Muscle layer of colon (tissue), 2 donors: ENCODE measurements around the gene NARS2.
"Not testable (repeated sequence)": the region's sequence is repeated elsewhere in the genome, so short reads cannot be mapped to it uniquely, and the experiment has no call there.

ENCODE experiments used
- H3K27ac ChIP-seq: one replicate; pipeline ENCODE4 v1.7.0; 2013; ENCODE audit warnings: low read depth, mild to moderate bottlenecking, low read length, moderate library complexity
- H3K27me3 ChIP-seq, 2 donors: one replicate each; pipeline ENCODE4 v1.7.0; 2013; ENCODE audit warnings: low read length in 2 of 2, mild to moderate bottlenecking in 2 of 2; ENCODE audit not compliant: insufficient read depth in 2 of 2, control insufficient read depth in 1 of 2
- H3K36me3 ChIP-seq: one replicate; pipeline ENCODE4 v1.7.0; 2013; ENCODE audit warnings: mild to moderate bottlenecking, low read length; ENCODE audit not compliant: insufficient read depth
- H3K4me1 ChIP-seq: one replicate; pipeline ENCODE4 v1.7.0; 2013; ENCODE audit warnings: mild to moderate bottlenecking, low read length; ENCODE audit not compliant: insufficient read depth
- H3K4me3 ChIP-seq, 2 donors: one replicate each; pipeline ENCODE4 v1.7.0; 2013; ENCODE audit warnings: low read length in 2 of 2, low read depth in 1 of 2, mild to moderate bottlenecking in 1 of 2, moderate library complexity in 1 of 2
- H3K9ac ChIP-seq: one replicate; pipeline ENCODE4 v1.7.0; 2013; ENCODE audit warnings: low read length
- H3K9me3 ChIP-seq: one replicate; pipeline ENCODE4 v1.7.0; 2013; ENCODE audit warnings: mild to moderate bottlenecking, low read length
- donor health status: abdominal sarcoma.
- donor health status: Adenocarcinoma of cecum.

NARS2 gene

GRCh38 chr11:78573681-78574080 lies 983 bp downstream of the NARS2 start:
- H3K27me3 ChIP-seq: no peaks in the 10 kb centered on the region
- H3K9ac ChIP-seq: peak overlapping the region; percentile 63
- H3K27ac ChIP-seq: peak overlapping the region; percentile 93
- H3K36me3 ChIP-seq: peaks cover 10% of the 10 kb centered on the region
- H3K4me1 ChIP-seq: peaks cover 15% of the 10 kb centered on the region
- peak overlapping the region in 1 of 2 donors; percentile 93 for H3K4me3 ChIP-seq
- H3K9me3 ChIP-seq: no peaks in the 10 kb centered on the region

DNA sequence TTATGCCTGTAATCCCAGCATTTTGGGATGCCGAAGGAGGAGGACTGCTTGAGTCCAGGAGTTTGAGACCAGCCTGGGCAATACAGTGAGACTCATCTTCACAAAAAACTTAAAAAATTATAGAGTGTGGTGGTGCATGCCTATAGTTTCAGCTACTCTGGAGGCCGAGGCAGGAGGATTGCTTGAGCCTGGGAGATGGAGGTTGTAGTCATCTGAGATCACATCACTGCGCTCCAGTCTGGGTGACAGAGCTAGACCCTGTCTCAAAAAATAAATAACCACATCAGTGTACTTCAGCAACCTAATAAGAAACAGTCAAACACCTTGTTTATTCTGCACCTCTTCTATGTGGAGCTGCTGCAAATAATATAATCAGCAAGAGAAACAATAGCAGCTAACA lies 1.4 kb downstream of the NARS2 start:
- H3K9me3 ChIP-seq: no peaks in the 10 kb centered on the region
- peaks cover 15% of the 10 kb centered on the region for H3K4me1 ChIP-seq
- H3K27me3 ChIP-seq: no peaks in the 10 kb centered on the region
- peak overlapping the region; percentile 63 for H3K9ac ChIP-seq
- H3K4me3 ChIP-seq: peak overlapping the region in 1 of 2 donors; percentile 93
- peaks cover 13% of the 10 kb centered on the region for H3K36me3 ChIP-seq
- H3K27ac ChIP-seq: no peak overlapping the region

- no peaks in the 10 kb centered on the region for H3K9me3 ChIP-seq
- no peak overlapping the region for H3K9ac ChIP-seq
- H3K4me3 ChIP-seq: no peak overlapping the region
- H3K36me3 ChIP-seq: peaks cover 20% of the 10 kb centered on the region
- H3K27me3 ChIP-seq: no peaks in the 10 kb centered on the region
- H3K27ac ChIP-seq: no peak overlapping the region
- peaks cover 15% of the 10 kb centered on the region for H3K4me1 ChIP-seq
Measured at GRCh38 chr11:78572394-78572793, 2.3 kb downstream of the NARS2 start.

DNA sequence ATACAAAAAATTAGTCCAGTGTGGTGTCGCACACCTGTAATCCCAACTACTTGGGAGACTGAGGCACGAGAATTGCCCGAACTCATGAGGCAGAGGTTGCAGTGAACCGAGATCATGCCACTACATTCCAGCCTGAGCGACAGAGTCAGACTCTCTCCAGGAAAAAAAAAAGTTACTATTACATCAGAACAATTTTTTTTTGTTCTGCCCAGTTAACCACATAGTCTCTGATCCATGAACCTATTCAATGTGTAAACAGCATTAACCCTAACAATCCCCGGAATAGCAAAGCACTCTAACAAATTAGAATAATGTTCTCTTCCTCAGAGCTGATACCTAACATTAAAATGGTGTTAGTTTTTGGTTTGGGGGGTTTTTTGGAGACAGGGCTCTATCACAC lies 4.6 kb downstream of the NARS2 start:
- H3K9me3 ChIP-seq: no peaks in the 10 kb centered on the region
- no peak overlapping the region for H3K9ac ChIP-seq
- H3K27me3 ChIP-seq: no peaks in the 10 kb centered on the region
- peaks cover 9% of the 10 kb centered on the region for H3K4me1 ChIP-seq
- no peak overlapping the region for H3K4me3 ChIP-seq
- no peak overlapping the region for H3K27ac ChIP-seq
- peaks cover 28% of the 10 kb centered on the region for H3K36me3 ChIP-seq

- Histone ChIP-seq H3K9me3 (no peaks in the 10 kb centered on the region), H3K9ac (no peak overlapping the region), H3K36me3 (peaks cover 29% of the 10 kb centered on the region), H3K4me3 (no peak overlapping the region), H3K27me3 (no peaks in the 10 kb centered on the region), H3K4me1 (peaks cover under 1% of the 10 kb centered on the region), H3K27ac (no peak overlapping the region)
Measured at GRCh38 chr11:78567209-78567608, 7.5 kb downstream of the NARS2 start.

DNA sequence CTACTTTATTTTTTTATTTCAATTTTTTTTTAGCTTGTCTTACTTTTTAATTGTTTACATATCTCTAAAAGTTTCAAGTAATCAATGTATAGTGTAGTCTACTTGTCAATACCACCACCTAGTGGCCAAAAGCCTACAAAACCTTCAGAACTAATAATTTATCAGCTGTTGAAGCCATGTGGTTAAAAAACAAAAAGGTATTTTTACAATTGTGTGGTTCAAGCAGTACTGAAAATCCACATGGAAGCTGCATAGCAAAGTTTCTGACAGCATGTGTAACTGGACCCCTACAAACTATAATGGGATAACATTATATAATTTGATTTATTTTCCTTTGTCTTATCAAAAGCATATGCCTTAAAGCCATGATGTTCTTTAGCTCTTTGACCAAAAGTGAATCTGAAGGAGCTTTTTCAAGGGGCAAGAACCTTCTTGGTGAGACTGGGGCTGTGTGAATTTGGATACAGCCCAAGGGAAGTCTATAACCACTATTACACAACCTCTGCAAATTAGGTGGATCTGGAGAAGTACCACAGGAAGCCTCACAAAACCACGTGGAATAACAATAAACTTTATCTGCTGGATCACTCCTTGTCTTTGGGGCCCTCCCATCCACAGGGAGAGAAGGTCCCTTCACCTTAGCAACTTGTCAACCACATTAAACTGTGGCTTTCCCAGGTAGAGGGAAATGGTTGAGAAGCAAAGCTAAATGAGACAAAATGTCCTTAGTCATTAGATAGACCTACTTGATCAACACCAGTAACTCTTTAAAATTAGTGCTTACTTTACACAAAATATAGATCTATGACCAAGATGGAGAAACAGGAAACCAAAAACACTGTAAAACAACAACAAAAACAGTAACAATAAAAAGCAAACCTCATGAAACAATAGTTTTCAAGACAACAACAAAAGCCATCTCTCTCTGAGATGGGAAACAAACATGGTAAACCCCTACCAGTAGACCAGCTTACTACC lies 9.9 kb downstream of the NARS2 start:
- no peak overlapping the region for H3K9ac ChIP-seq
- peaks cover 7% of the 10 kb centered on the region for H3K4me1 ChIP-seq
- H3K27ac ChIP-seq: no peak overlapping the region
- no peaks in the 10 kb centered on the region for H3K27me3 ChIP-seq
- no peak overlapping the region for H3K4me3 ChIP-seq
- H3K36me3 ChIP-seq: peaks cover 19% of the 10 kb centered on the region
- H3K9me3 ChIP-seq: no peaks in the 10 kb centered on the region

GRCh38 chr11:78564037-78564436 lies 10.6 kb downstream of the NARS2 start:
- not testable (repeated sequence) for H3K4me3 ChIP-seq, H3K4me1 ChIP-seq, H3K27me3 ChIP-seq, H3K9me3 ChIP-seq, H3K27ac ChIP-seq, H3K9ac ChIP-seq
- peaks cover 19% of the 10 kb centered on the region for H3K36me3 ChIP-seq

GRCh38 chr11:78563090-78563489 lies 11.6 kb downstream of the NARS2 start:
- H3K27ac ChIP-seq: not testable (repeated sequence)

DNA sequence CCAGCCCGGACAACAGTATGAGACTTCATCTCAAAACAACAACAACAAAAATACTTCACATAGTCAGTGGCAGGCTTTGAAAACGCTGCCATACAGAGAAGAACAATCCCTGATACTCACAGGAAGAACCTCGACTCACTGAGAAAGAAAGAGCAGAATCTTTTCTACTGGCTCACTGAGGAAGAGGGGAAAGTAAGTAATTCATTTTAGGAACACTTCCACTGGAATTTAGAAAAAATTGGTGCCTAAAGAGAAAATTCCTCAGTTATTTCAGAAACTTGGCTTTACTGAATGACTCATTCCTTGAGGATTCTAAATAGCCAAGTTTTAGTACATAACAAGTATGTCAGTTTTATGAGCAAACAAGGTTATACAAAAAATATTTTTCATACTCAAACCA lies 12.3 kb downstream of the NARS2 start:
- Histone ChIP-seq H3K4me1 (peaks cover 7% of the 10 kb centered on the region), H3K9me3 (no peaks in the 10 kb centered on the region), H3K36me3 (peaks cover 13% of the 10 kb centered on the region), H3K27me3 (no peaks in the 10 kb centered on the region), H3K4me3 (no peak overlapping the region), H3K27ac (no peak overlapping the region), H3K9ac (no peak overlapping the region)

More at GRCh38 chr11:78563090-78563489, 11.6 kb downstream of the NARS2 start:
- not testable (repeated sequence) for H3K4me1 ChIP-seq, H3K4me3 ChIP-seq, H3K9ac ChIP-seq, H3K9me3 ChIP-seq, H3K27me3 ChIP-seq
- peaks cover 18% of the 10 kb centered on the region for H3K36me3 ChIP-seq

DNA sequence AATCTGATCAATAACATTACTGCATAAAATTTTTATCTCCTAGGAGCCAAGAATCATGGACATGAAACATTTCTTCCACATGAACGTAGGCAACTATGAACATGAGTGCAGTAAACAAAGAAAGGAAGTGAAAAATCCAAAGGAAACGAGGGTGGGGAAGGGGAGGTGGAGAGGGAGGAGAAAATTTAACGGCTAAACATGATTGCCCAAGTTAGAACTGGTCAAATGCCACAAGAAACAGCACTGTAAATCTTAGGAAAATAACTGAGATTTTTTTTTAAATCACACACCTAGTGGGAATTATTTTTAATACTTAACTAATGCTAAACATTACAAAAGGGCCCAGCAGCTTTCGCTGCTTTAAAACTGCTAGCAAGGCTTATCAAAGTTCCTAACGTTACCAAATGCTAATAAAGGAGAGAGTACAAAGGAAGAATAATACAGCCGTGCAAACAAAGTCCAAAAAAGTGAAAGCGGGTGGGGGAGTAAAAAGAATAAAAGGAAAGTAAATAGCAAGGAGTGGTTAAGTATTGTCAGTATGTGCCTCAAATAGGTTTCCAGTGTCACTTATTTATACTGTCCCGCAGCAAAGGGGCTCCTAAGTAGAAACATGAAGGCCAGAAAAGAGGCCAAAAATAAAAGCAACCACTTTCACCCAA lies 13.7 kb downstream of the NARS2 start:
- no peak overlapping the region for H3K4me3 ChIP-seq
- no peaks in the 10 kb centered on the region for H3K27me3 ChIP-seq
- H3K36me3 ChIP-seq: peaks cover 13% of the 10 kb centered on the region
- H3K27ac ChIP-seq: peak overlapping the region; percentile 15
- peaks cover 7% of the 10 kb centered on the region for H3K4me1 ChIP-seq
- no peaks in the 10 kb centered on the region for H3K9me3 ChIP-seq
- no peak overlapping the region for H3K9ac ChIP-seq

DNA sequence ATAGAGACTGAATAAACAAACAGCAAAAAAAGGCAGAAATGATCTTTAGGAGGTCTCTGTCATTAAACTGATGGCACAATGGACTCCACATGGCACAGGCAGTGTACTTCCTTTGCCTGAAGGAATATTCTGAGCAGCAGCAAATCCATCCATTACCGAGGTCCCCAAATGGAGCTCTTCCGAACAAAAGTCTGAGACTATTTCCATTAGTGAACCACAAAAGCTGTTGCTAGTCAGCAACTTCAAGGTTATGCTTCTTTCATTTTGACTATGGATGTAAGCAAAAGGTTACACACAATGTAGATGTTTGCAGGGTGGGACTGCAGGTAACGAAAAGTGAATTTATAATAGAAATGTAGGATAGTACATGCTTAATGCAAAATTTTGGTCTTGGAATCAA lies 14.5 kb downstream of the NARS2 start:
- no peak overlapping the region for H3K9ac ChIP-seq

More for the DNA sequence above, 14.5 kb downstream of the NARS2 start:
- no peaks in the 10 kb centered on the region for H3K9me3 ChIP-seq
- H3K4me1 ChIP-seq: peaks cover 7% of the 10 kb centered on the region
- H3K36me3 ChIP-seq: peaks cover 7% of the 10 kb centered on the region
- no peak overlapping the region for H3K4me3 ChIP-seq
- no peak overlapping the region for H3K27ac ChIP-seq
- no peaks in the 10 kb centered on the region for H3K27me3 ChIP-seq
